ENCODE results near the gene ARHGAP26. TPM values are rescaled to one million over a fixed set of nuclear protein-coding genes. Genes with fewer than 3 reads are reported as not detected.

Gene ARHGAP26, protein sequence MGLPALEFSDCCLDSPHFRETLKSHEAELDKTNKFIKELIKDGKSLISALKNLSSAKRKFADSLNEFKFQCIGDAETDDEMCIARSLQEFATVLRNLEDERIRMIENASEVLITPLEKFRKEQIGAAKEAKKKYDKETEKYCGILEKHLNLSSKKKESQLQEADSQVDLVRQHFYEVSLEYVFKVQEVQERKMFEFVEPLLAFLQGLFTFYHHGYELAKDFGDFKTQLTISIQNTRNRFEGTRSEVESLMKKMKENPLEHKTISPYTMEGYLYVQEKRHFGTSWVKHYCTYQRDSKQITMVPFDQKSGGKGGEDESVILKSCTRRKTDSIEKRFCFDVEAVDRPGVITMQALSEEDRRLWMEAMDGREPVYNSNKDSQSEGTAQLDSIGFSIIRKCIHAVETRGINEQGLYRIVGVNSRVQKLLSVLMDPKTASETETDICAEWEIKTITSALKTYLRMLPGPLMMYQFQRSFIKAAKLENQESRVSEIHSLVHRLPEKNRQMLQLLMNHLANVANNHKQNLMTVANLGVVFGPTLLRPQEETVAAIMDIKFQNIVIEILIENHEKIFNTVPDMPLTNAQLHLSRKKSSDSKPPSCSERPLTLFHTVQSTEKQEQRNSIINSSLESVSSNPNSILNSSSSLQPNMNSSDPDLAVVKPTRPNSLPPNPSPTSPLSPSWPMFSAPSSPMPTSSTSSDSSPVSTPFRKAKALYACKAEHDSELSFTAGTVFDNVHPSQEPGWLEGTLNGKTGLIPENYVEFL
- total RNA-seq (40.5 TPM), polyA plus RNA-seq (1 to 10 TPM; 2.8 to 6.1 (median 4.7) TPM)

DNA sequence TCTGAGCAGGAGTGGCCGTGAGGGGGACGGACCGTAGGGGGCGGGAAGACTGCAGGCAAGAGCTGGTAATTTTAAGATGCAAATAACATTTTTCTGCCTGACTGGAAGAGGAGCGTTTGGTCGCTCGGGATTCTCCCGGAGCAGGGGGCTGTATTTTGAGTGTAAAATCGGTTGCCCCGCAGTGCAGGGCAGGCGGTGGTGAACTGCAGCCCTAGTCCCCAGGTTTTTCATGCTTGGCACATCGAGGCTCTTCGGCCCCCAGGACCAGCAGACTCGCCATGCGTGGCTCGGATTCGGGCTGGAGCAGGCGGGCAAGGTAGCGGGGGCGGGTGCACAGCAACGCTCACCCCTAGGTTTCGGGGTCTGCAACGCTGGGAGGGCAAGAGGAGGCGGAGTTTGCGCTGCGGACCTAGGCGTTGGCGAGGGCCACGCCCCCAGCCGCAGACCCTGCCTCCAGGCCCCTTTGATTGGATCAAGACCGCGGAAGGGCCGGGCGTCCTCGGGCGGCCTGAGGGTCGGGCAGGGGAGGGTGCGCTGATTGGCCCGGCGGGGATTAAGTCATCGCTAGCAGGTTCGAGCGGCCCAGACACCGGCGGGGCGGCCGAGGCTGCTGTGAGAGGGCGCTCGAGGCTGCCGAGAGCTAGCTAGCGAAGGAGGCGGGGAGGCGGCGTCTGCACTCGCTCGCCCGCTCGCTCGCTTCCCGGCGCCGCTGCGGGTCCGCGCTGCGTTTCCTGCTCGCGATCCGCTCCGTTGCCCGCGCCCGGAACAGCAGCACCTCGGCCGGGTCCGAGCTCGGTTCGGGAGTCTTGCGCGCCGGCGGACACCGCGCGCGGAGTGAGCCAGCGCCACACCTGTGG is at the start of gene ARHGAP26:
Gene ARHGAP26, plus strand, starts transcription at position 585 of the 857 bp plus-strand sequence. CDS start 385 bp downstream, outside the sequence.
- Histone ChIP-seq H3K9me3 (ENCODE audit: control insufficient read depth in 2 of 2, low read length in 2 of 2) (no peaks in the 10 kb centered on the region), H3K4me1 (ENCODE audit: control insufficient read depth, insufficient read depth, low read length, poor library complexity, severe bottlenecking) (peaks cover 28% of the 10 kb centered on the region), H3K27me3 (ENCODE audit: control insufficient read depth, insufficient read depth, low read length) (no peaks in the 10 kb centered on the region), H3K36me3 (ENCODE audit: control insufficient read depth, insufficient read depth, low read length) (no peaks in the 10 kb centered on the region), H3K4me3 (ENCODE audit: low read depth, low read length) (peak within 1 kb of the TSS; percentile 75), H3K27ac (ENCODE audit: insufficient read depth, low read length, poor library complexity, severe bottlenecking) (peak within 1 kb of the TSS; percentile 69)
- ATAC-seq (ENCODE audit: low read depth in 2 of 2): peak; percentile 95 to 97
- peaks cover 0 to 35% (median 13%) of the 10 kb centered on the region in 4 donors for H3K4me1 Mint-ChIP-seq
- H3K27ac Mint-ChIP-seq: peak within 1 kb of the TSS; percentile 89 to 96 (median 94)
- peak; percentile 90 to 97 (median 91) for DNase-seq
- H3K4me3 Mint-ChIP-seq: peak within 1 kb of the TSS; percentile 94 to 100 (median 97)
- H3K9me3 Mint-ChIP-seq: no peaks in the 10 kb centered on the region
- H3K36me3 Mint-ChIP-seq: no peaks in the 10 kb centered on the region
- H3K27me3 Mint-ChIP-seq: peaks cover 11% of the 10 kb centered on the region

DNA sequence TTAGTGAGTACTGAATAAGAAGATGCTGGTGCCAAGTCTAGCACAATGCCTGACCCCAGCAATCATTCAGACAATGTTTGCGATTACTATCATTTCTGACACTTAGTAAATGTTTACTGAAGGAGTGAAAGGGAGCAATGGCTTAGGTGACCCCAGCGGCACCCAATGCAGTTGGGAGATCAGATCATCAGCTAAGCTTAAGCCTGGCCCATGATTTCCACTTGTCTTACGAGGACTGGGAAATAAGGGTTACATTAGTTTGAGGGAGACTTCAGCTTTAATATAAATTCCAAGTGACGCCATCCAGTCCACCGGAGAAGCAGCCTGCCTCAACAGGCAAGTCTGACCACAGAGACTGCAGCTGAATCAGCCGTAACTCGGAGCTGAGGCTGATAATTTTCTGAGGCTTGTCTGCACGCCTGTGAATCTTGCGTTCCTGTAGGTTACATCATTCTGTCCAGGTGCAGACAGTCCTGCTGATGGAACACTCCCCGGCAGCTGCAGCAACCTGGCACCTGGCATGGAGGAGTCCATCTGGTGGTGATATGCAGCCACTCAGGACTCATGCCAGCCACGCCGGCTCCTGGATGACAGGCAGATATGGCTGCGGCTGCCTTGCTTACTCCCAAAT is 49.4 kb upstream of the ARHGAP26 start:
- Histone ChIP-seq H3K27ac (ENCODE audit: insufficient read depth, low read length, poor library complexity, severe bottlenecking) (no peak overlapping the region), H3K36me3 (ENCODE audit: control insufficient read depth, insufficient read depth, low read length) (no peaks in the 10 kb centered on the region), H3K27me3 (ENCODE audit: control insufficient read depth, insufficient read depth, low read length) (no peaks in the 10 kb centered on the region), H3K4me3 (ENCODE audit: low read depth, low read length) (no peak overlapping the region), H3K4me1 (ENCODE audit: control insufficient read depth, insufficient read depth, low read length, poor library complexity, severe bottlenecking) (no peaks in the 10 kb centered on the region), H3K9me3 (ENCODE audit: control insufficient read depth in 2 of 2, low read length in 2 of 2) (no peaks in the 10 kb centered on the region)
- Mint-ChIP-seq H3K36me3 (no peaks in the 10 kb centered on the region), H3K4me3 (no peak overlapping the region), H3K27me3 (peaks cover 16% of the 10 kb centered on the region), H3K4me1 (no peaks in the 10 kb centered on the region), H3K9me3 (no peaks in the 10 kb centered on the region), H3K27ac (no peak overlapping the region)
- DNase-seq (no peak), ATAC-seq (ENCODE audit: low read depth in 2 of 2) (no peak)

DNA sequence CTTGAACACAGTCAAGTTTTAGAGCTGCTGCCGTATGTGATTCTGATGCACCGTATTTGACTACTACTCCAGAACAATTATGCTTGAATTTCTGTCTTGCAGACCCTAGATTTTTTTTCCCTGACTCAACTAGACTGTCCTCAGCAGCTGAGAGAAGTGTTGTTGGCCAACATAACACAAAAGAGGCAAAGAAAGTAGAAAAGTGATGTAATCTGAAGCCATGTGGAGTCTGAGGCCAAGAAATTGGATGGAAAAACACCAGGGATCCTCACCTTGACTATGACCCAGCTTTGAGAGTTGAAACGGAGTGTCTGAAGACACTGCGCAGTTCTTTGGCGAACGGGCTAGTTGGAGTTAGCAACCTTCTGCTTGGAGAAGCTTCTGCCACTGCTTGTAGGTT is 48.0 kb upstream of the ARHGAP26 start:
- Mint-ChIP-seq H3K27me3 (peaks cover 15% of the 10 kb centered on the region), H3K27ac (no peak overlapping the region)
- ATAC-seq (ENCODE audit: low read depth in 2 of 2): no peak

DNA sequence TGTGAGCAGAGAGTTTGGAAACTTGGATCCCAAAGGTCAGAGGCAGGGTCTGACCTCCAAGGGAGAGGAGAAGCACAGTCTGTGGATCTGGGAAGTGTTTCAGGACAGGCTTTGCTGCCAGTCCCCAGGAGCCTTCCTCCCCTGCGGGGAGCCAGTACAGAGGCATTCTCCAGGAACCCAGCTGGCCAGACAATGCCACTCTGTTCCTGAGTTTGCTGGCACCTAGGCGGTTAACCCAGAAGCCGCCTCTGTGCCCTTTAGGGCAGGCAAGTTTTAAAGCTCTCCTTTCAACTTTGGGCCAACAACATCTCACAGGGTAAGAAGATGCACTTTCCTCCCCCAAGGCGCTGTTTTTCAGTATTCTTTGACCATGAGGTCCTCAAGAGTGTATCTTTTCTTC is 47.3 kb upstream of the ARHGAP26 start:
- Mint-ChIP-seq H3K27me3 (peaks cover 16% of the 10 kb centered on the region), H3K4me3 (no peak overlapping the region), H3K4me1 (no peaks in the 10 kb centered on the region), H3K27ac (no peak overlapping the region), H3K9me3 (no peaks in the 10 kb centered on the region), H3K36me3 (no peaks in the 10 kb centered on the region)
- H3K4me1 ChIP-seq (ENCODE audit: control insufficient read depth, insufficient read depth, low read length, poor library complexity, severe bottlenecking): no peaks in the 10 kb centered on the region
- no peaks in the 10 kb centered on the region for H3K27me3 ChIP-seq (ENCODE audit: control insufficient read depth, insufficient read depth, low read length)
- ATAC-seq (ENCODE audit: low read depth in 2 of 2) (no peak), DNase-seq (no peak)
- no peaks in the 10 kb centered on the region for H3K36me3 ChIP-seq (ENCODE audit: control insufficient read depth, insufficient read depth, low read length)
- H3K4me3 ChIP-seq (ENCODE audit: low read depth, low read length): no peak overlapping the region
- H3K27ac ChIP-seq (ENCODE audit: insufficient read depth, low read length, poor library complexity, severe bottlenecking): no peak overlapping the region
- no peaks in the 10 kb centered on the region for H3K9me3 ChIP-seq (ENCODE audit: control insufficient read depth in 2 of 2, low read length in 2 of 2)

More for the DNA sequence above, 48.0 kb upstream of the ARHGAP26 start:
- Mint-ChIP-seq H3K4me3 (no peak overlapping the region), H3K9me3 (no peaks in the 10 kb centered on the region), H3K36me3 (no peaks in the 10 kb centered on the region), H3K4me1 (no peaks in the 10 kb centered on the region)
- Histone ChIP-seq H3K4me1 (ENCODE audit: control insufficient read depth, insufficient read depth, low read length, poor library complexity, severe bottlenecking) (no peaks in the 10 kb centered on the region), H3K9me3 (ENCODE audit: control insufficient read depth in 2 of 2, low read length in 2 of 2) (no peaks in the 10 kb centered on the region), H3K27me3 (ENCODE audit: control insufficient read depth, insufficient read depth, low read length) (no peaks in the 10 kb centered on the region), H3K27ac (ENCODE audit: insufficient read depth, low read length, poor library complexity, severe bottlenecking) (no peak overlapping the region), H3K4me3 (ENCODE audit: low read depth, low read length) (no peak overlapping the region), H3K36me3 (ENCODE audit: control insufficient read depth, insufficient read depth, low read length) (no peaks in the 10 kb centered on the region)
- DNase-seq: no peak

DNA sequence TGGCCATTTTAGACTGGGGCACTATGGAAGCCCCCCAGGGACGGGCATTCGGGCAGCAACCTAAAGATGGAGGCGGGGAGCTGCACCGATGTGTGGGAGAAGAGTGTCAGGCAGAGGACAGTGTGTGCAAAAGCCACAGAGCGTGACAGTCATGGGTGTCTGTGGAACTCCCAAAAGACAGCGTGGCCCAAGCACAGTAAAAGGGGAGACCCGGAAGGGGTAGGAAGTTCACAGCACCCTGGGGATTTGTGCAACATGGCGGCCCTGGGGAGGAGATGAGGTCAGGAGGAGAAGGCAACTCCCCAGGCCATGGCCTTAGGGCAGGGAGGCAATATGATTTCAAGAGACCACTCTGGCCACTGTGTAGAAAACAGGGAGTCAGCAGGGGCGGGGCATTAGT is 45.4 kb upstream of the ARHGAP26 start:
- Histone ChIP-seq H3K9me3 (ENCODE audit: control insufficient read depth in 2 of 2, low read length in 2 of 2) (no peaks in the 10 kb centered on the region), H3K36me3 (ENCODE audit: control insufficient read depth, insufficient read depth, low read length) (no peaks in the 10 kb centered on the region), H3K27me3 (ENCODE audit: control insufficient read depth, insufficient read depth, low read length) (no peaks in the 10 kb centered on the region), H3K27ac (ENCODE audit: insufficient read depth, low read length, poor library complexity, severe bottlenecking) (no peak overlapping the region), H3K4me3 (ENCODE audit: low read depth, low read length) (no peak overlapping the region), H3K4me1 (ENCODE audit: control insufficient read depth, insufficient read depth, low read length, poor library complexity, severe bottlenecking) (no peaks in the 10 kb centered on the region)
- Mint-ChIP-seq H3K27me3 (peaks cover 16% of the 10 kb centered on the region), H3K27ac (no peak overlapping the region), H3K9me3 (no peaks in the 10 kb centered on the region), H3K4me1 (no peaks in the 10 kb centered on the region), H3K36me3 (no peaks in the 10 kb centered on the region), H3K4me3 (no peak overlapping the region)
- ATAC-seq (ENCODE audit: low read depth in 2 of 2): no peak
- no peak for DNase-seq

DNA sequence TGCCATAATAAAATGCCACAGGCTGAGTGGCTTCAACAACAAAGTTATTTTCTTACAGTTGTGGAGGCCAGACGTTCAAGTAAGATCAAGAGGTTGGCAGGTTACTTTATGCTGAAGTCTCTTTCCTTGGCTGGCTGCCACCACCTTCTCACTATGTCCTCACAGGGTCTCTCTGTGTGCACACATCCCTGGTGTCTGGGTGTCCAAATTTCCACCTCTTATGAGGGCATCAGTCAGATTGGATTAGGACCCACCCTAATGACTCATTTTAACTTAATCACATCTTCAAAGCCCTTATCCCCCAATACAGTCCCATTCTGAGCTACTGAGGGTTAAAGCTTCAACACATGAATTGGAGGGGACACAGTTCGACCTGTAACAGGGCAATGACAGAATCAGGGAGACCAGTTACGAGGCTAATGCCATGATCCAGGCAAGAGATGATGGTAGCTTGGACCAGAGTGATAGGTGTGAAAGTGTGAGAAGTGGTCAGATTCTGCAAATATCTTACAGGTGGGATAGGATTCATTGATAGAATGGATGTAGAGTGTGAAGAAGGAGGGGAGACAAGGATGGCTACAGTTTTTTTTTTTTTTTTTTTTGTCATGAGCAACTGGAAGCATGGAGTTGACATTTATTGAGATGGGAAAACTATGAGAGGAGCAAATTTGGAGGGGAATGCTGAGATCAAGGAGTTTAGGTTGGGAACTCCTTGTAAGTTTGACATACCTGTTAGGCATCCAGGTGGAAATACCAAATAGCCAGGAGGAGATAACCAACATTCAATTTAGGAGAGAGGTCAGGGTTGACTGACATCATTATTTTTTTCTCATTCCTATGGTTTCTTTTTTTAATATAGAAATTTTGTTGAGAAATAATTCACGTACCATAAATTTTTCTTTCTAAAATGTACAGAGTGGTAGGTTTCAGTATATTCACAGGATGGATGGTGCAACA is 44.7 kb upstream of the ARHGAP26 start:
- ATAC-seq (ENCODE audit: low read depth in 2 of 2) (no peak), DNase-seq (no peak)
- Mint-ChIP-seq H3K4me3 (no peak overlapping the region), H3K27me3 (peaks cover 16% of the 10 kb centered on the region), H3K27ac (no peak overlapping the region), H3K36me3 (no peaks in the 10 kb centered on the region), H3K9me3 (no peaks in the 10 kb centered on the region), H3K4me1 (no peaks in the 10 kb centered on the region)
- H3K4me1 ChIP-seq (ENCODE audit: control insufficient read depth, insufficient read depth, low read length, poor library complexity, severe bottlenecking): no peaks in the 10 kb centered on the region
- H3K27me3 ChIP-seq (ENCODE audit: control insufficient read depth, insufficient read depth, low read length): no peaks in the 10 kb centered on the region
- no peak overlapping the region for H3K4me3 ChIP-seq (ENCODE audit: low read depth, low read length)
- no peaks in the 10 kb centered on the region for H3K9me3 ChIP-seq (ENCODE audit: control insufficient read depth in 2 of 2, low read length in 2 of 2)
- no peak overlapping the region for H3K27ac ChIP-seq (ENCODE audit: insufficient read depth, low read length, poor library complexity, severe bottlenecking)
- no peaks in the 10 kb centered on the region for H3K36me3 ChIP-seq (ENCODE audit: control insufficient read depth, insufficient read depth, low read length)
